Measurements from ENCODE around the gene ABCA1.
"Not testable (repeated sequence)": the region's sequence is repeated elsewhere in the genome, so short reads cannot be mapped to it uniquely, and the experiment has no call there.

The ABCA1 gene

DNA sequence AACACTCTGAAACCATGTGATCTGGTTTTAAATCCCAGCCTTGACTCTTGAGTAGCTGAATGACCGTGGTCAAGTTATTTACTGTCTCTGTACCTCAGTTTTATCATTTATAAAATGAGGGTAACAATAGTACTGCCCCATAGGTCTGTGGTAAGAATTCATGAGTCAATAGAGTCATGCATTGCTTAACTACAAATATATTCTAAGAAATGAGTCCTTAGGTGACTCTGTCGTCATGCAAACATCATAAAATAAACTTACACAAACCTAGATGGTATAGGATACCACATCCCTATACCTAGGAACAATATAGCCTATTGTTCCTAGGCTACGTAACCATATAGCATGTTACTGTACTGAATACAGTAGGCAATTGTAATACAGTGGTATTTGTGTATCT, 20.3 kb upstream of the ABCA1 start:
- DNase-seq = no peak

DNA sequence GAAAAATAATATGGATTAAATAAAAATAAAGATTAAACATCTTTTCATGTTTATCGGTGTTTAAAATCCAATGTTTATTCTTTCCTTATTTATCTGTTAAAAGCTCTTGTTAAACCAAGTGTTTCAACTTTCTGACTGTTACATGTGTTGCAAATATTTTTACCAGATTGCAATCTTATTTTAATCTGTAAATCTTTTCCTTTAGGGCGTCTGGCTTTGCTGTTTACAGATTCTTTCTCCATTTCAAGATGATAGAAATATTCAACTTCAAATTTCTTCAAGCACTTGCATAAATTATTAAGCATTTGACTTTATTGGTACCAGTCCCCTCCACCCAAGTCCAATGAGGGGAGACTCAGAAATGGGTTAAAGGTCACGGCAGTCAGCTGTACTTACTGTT, 16.9 kb upstream of the ABCA1 start:
- DNase-seq = no peak

DNA sequence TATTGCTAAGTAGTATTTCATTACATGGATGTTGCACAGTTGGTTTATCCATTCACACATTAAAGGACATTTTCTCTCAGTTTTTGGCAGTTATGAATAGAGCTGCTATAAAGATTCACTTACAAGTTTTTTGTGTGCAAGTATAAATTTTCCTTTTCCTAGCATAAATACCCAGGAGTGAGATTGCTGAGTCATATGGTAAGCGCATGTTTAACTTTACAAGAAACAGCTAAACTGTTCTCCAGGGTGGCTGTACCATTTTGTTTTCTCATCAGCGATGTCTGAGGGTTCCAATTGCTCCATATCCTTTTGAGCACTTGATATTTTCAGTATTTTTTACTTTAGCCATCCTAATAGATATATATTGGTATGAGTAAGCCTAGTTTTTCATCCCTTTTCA, 16.4 kb upstream of the ABCA1 start:
- no peak for DNase-seq

DNA sequence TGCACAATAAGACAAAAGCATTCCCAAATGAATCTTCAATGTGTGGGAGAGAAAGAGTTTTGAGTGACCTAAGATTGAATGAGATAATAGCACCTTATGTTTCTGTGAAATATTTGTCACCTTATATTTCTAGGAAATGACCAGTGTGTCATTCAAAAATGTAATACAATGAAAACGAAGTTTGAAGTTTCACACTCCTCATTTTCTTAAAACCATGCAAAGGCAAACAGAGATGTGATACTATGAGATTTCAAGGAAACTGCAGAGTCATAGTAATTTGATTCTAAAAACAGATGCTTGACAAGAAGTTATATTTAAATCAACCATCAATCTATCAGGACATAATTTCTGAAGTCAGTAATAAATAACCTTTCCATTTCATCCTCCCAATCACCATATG, 13.6 kb upstream of the ABCA1 start:
- DNase-seq = no peak

DNA sequence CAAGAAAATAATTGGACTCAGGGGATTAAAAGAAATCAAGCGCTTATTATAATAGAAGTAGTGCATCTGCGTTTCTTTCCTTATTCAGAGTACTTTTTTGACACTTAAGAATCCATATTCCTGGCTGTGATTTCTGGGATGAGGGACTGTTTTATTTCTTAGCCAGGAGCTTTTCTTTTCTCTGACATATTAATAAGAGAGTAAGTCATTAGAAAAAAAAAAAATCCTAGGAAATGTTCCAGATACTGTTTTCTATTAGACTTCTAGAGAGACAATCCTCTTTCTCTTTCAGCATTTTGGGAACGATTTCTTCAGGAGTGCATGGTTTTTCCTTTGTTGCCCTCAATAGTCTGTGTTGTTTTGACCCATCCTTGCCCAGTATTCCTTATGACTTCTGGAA, 8.3 kb upstream of the ABCA1 start:
- DNase-seq = no peak

DNA sequence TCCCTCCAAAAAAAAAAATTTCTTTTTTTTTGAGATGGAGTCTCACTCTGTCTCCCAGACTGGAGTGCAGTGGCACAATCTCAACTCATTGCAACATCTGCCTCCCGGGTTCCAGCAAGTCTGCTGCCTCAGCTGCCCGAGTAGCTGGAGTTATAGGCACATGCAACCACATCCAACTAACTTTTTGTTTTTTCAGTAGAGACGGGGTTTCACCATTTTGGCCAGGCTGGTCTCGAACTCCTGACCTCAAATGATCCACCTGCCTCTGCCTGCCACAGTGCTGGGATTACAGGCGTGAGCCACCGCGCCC, 7.5 kb upstream of the ABCA1 start:
- not testable (repeated sequence) for DNase-seq

DNA sequence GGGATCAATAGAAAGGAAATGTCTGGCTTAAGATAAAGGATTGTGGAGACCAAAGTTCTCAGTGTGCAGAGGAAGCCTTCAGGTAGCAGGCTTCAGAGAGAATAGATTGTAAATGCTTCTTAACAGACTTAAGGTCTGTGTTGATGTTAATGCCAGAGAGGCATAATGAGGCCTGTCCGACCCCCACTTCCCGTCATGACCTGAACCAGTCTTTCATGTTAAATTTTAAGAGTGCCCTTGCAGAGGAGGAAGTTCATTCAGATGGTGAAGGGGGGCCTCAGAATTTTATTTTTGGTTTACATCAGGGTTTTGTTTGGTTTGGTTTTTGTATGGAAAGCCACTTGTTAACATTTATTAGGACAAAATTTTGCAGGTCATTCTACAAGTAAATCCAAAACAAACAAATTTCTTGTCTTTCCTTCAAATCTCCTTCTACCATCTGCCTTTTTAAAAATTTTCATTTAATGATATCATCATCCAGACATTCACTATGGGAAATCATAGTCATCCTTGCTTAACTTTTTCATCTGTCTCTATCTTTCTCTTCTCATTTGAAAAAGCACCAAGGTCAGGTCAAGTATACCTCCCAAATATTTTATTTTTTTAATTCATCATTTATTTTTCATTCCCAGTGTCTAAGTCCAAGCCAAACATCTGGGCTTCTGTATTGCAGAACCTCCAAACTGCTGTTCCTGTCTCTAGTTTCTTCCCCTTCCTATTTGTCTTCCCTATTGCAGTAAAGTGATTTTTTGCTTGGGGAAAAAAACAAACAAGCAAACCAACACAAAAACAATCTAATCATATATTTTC, 6.9 kb upstream of the ABCA1 start:
- DNase-seq = no peak

DNA sequence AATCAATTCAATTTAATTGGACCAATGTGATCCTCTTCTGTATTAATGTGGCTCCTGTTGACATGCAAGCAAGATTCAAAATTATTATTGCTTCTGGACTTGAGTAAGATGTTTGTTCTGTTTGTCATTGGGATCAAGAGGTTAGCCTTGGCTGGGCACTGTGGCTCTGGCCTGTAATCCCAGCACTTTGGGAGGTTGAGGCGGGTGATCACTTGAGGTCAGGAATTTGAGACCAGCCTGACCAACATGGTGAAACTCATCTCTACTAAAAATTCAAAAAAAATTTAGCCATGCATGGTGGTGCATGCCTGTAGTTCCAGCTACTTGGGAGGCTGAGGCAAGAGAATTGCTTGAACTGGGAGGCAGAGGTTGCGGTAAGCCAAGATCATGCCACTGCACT, 5.1 kb upstream of the ABCA1 start:
- DNase-seq = not testable (repeated sequence)

DNA sequence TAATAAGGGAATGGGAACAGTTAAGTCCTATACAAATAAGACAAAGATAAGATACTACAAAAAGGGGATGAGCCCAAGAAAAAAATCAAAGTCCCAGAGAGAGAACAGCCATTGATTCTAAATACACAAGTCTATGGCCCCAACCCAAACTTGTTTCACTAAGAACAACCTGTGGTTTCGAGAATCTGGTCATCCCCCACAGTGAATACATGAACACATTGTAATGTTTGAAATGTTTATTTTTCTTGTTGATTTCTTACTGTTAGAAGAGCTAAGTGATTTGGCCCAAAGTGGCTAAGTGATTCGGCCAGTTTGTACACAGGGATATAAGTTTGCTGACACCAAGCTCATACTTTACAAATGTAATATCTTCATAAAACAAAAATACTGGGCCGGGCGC, 3.3 kb upstream of the ABCA1 start:
- DNase-seq = no peak

DNA sequence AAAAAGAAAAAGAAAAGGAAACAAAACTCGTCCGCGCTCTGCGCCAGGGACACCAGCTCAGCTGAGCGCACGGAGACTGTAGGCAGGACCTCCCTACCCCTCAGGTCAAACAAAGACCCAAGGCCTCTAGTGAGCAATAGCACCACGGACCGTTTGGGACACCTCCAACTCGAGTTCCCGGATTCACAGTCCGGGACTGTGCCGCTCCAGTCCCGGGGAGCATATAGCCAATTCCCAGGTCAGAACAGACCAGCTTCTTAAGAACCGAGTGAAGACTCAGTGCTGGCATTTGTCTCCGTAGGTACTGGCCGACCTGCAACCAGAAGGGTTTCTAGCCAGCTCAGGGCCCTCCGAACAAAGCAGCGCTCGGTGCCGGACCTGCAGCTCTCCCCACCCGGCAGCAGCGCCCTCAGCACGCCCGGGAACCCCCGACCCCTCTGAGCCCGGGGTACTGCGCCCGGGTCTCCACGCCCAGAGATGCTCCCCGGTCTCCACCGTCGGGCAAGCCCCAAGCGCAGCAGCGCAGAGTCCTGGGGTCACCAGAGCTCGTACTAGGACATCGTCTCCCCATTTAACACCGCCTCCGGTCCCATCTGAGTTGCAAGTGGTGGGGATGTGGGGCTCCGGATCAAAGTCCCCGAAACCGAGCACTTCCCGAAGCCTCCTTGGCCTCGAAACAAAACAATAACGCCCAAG, 591 bp downstream of the ABCA1 start:
- DNase-seq = peak in 1 of 2 experiments; percentile 16

DNA sequence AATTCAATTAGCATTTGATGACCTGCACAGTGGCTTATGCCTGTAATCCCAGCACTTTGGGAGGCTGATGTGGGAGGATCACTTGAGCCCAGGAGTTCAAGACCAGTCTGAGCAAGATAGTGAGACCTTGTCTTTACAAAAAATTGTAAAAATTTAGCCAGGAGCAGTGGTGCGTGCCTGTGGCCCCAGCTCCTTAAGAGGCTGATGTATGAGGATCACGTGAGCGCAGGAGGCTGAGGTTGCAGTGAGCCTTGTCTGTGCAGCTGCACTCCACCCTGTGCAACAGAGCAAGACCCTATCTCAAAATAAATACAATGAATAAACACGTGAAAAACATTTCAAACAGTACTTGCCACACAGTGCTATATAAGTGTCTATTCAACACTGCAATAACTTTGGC, 4.2 kb downstream of the ABCA1 start:
- DNase-seq = no peak

DNA sequence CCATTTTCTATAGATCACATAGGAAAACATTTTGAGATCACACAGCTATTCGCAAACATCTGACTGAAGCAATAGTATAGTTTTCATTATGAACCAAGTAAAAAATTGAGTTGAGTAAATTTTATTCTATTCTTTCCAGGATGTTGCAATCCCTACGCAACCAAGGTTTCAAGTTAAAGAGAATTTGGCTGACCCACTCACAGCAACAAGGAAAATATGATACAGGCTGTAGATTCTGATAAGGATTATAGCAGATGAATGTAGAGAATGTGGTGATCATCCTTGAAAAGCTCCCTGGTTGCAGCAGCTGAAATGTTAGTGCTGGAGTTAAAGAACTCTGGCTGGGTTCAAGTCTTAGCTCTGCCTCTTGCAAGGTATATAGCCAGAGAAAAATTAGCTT, 4.7 kb downstream of the ABCA1 start:
- no peak for DNase-seq

DNA sequence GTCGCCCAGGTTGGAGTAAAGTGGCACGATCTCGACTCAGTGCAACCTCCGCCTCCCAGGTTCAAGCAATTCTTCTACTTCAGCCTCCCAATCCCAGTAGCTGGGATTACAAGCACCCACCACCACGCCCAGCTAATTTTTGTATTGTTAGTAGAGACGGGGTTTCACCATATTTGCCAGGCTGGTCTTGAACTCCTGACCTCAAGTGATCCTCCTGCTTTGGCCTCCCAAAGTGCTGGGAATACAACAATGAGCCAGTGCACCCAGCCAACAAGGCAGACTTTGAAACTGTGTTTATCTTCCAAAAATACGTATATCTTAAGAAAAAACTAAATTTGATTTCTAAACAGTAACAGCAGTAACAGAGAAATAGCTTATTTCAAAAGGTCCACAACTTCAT, 5.2 kb downstream of the ABCA1 start:
- DNase-seq = not testable (repeated sequence)

DNA sequence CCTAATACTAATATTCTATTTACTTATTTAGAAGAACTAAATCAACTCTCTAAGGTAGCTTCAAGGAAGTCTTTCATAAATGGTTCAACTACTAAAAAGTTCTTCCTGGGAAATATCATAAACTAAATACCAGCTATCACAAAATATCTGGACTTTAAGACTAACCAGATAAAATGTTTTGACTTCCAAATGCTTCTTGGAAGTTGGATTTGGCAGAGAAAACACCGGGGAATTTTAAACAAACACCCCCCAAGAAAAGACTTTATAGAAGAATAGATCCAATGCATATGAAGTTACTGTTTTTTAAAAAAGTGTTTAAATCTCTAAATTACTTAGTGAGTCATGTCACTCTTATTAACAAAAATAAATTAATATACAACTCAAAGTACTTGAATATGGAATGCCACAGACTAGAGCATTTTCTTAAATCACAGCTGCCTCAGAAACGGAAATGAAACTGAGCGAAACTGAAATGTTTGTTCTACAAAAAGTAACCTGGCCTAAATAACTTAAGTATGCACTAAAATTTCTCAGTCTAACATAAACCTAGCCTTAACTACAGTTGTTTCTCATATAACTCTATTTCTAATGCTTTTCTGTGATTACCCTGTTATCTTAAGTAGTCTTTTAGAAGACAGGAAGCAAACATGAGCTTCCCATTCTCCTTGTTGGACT, 6.8 kb downstream of the ABCA1 start:
- DNase-seq = no peak

DNA sequence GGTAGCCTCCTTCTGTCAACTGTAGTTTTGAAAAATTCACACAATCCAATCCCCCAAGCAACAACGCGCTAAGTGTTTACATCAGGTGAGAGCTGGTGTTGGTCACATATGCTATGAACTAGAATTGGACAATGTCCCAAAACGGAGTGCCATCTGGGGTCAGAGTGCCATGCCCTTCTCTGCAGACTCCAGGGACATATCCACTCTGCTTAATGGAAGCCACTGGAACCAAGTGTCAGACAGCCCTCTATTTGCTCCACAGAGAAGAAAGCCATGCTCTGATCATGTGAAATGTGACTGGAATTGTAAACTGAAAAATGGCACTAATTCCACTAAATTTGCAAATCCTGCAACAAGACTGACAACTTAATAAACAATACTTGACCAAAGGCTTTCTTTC, 12.2 kb downstream of the ABCA1 start:
- no peak for DNase-seq

DNA sequence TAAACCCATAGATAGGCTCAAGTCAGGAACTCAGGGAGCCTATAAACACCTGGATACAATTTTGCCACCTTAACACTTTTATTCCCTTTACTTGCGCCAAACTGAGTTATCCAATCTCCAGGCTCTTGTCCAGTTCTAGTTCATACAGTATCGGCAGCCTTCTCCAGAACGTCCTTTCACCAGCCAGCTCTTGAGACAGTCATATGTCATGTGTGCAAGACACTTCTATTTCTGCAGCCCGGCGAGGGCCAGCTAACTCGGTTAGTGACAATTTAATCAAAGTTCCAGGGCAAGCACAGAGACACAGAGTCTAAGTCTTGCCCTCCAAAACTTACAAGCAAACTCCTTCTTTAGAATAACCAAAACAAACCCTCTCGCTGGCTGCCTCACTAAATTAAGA, 12.9 kb downstream of the ABCA1 start:
- no peak for DNase-seq

DNA sequence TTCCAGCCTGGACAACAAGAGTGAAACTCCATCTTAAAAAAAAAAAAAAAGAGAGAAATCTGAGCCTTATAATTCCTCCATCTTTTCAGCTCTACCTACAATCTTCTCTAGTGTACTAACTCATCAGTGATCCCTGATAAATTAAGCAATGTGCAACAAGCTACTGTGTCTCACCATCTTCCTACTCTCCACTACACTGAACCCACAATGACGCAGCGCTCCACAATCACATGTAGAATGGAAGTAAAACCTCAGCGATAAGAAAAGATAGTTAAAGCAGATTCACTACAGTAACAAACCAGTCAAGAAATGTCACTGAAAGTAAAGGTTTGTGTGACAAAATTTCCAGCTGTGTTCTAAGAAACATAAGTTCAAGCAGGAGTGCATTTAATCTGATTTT, 13.5 kb downstream of the ABCA1 start:
- DNase-seq = no peak

DNA sequence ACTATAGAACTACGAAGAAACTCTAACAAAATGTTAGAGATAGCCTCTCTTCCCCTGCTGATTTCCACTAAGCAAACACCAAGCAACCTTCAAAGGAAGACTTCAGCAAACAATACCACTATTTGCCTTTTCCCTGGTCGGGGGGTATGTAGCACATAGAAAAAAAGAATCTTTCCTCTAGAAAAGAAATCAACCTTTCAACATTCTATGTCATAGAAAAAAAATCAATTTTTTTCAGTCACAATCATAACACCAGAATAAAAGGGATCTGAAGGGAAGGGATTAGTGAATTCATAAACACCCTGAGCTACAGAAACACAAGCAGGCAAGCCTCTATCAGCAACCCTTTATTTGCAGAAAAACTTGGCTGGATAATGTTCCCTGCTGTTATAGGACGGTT, 15.3 kb downstream of the ABCA1 start:
- no peak for DNase-seq

DNA sequence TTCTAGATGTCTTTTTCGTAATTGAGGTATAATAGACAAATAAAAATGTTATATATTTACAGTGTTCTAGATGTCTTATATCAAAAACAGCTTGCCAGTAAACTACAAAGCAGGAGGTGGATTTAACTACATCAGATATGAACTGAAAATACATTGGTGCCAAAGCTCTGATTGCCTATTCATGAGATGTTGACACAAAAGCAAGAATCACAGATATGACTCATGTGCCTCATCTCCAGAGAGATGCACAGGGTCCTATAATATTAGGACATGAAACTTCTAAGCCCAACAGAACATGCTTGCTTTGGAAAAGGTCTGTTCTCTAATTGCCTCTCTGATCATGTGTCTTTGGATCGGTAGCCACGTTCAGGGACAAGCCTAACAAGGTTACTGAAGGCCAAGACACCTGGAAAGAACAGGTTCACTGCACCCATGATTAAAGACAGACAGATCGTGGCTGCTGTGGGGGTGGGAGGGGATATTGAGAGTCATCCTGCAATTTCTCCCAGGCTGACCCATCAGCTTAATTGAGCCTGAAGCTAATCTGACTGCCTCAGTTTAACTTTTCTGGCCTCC, 16.8 kb downstream of the ABCA1 start:
- DNase-seq = no peak

DNA sequence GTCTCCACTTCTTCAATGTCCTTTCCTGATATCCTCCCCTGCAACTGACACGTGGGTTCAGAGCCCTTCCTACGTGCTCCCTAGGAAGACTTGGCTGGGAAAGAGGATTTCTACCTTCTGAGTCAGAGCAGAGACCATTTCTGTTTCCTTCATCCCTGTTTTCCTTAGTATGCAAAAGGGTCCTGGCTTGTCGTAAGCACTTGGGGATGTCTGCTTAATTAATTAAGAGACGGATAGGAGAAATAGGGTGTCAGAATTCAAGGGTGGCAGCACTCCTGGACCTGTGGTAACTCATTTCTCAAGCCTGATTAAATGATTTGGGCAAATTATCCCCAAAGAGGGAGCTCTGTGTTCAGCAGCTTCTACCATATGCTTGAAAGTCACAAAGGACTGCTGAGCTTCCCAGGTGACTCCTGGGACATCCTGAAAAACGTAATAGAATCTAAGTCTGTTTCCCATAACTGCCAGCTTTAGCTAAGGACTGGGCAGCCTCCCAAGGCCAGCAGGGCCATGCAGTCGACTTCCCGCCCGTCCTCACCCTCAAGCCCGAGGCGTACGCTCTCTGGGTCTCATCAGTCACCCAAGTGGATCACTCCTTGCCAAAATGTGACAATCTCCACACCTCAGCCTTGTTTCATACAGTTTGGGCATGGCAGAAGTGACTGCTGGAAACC, 20.5 kb downstream of the ABCA1 start:
- no peak for DNase-seq

DNA sequence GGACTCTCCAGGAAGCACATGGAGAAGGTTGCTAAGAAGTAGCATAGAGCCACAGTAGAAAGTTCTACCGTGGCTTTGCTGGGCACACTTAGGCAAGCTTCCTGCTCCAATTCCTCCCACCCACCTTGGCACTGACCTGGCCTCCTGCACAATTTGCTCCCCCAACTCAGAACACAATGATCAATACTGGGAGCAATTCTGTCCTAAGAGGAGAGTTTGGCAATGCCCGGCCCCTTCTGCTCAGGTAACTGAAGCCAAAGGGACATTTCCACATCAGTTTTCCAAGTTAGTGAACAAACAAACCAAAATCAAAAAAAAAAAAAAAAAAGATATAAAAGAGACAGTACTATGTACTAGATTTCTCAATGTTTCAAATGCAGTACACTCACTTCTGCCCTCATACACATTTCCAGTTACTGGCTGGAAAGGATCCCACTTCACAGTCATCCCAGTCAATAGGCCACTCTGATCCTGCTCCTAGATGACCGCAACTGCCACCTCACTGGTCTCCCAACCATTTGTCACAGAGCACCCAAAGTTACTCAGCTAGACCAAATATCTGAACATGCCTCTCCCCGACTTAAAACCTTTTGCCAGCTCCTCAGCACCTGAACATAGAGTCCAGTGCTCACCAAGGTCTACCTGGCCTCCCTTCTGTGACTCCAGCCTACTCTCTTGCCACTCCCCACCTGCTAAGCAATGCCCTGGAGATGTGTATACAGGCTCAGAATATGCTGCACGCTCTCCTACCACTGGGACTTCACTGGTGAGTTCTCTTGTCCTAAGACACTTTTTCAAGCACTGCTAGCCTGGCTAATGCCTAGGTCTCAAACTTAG, 21.3 kb downstream of the ABCA1 start:
- DNase-seq = no peak

DNA sequence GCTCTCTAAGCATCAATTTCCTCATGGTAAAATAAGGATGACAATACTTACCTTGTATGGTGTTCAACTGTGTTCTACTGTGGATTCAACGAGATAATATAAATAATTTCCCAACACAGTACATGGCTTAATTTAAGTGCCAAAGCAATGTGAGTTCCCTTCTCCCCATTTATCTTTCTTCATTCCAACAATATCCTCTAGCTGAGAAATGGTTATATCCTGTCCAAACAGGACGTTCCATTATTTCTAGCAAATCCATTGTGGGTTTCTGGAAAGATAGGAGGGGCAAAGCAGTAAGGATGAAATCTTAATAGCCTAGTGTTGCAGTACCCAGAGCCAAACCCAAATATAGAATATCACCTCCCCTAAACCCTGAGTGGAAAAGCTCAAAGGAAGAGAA, 22.0 kb downstream of the ABCA1 start:
- no peak for DNase-seq
